ENCODE data around the gene RGS7.

The RGS7 gene

DNA sequence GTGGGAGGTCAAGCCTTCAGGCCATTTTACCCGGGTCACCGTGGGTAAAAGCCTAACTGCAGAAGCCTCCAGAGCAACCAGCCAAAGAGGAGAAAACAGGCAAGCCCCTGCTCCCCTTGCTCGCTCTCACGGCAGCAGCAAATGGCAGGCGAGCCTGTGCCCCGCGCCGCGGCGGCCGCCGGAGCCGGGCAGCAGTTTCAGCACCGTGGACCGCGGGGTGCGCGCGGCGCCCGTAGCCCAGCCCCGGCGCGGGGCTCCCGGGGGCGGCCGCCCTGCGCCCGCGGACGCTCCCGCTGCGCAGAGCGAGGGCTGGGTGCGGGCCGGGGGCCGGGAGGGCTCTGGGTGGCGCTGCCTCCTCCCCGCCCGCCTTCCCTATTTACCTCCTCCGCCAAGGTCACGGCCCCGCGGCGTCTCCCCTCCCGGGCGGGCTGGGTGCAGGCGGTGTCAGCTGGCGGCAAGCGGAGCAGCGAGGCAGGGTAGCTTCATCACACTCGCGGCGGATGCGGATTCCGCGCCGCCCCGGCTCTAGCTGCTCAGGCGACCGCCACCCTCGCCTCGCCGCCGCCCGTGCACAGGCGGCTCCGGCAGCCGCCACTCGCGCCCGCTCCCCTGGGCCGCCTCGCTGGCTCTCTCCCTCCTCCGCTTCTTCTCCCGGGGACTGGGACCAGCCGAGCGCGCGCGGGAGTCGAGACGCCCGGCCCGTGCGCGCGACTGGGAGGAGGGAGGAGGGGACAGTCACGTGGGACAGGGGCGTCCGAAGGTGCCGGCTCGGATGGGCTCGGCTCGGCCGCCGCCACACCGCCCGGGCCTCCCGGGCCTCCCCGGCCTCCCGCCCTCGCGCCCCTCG, at the start of gene RGS7:
Gene RGS7 (minus strand): TSS at position 687 of the 847 bp plus-strand sequence.
- no peak for DNase-seq (ENCODE audit: low read depth in 2 of 2)

DNA sequence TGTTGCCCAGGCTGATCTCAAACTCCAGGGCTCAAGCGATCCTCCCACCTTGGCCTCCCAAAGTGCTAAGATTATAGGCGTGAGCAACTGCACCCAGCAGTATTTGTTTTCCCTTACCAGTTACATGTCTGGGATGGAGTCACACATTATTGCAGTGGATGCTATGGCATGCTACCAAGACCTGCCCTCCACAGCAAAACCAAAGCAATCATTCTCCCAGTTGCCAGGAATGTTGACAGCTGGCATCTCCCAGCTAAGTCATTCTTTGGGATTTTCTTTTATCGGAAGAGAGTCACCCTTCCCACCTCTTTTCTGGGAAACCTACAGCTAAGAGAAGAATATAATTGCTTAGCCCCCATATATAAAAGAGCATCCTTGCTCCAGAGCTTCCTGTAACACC, 49.4 kb upstream of the RGS7 start:
- DNase-seq (ENCODE audit: low read depth in 2 of 2): no peak

DNA sequence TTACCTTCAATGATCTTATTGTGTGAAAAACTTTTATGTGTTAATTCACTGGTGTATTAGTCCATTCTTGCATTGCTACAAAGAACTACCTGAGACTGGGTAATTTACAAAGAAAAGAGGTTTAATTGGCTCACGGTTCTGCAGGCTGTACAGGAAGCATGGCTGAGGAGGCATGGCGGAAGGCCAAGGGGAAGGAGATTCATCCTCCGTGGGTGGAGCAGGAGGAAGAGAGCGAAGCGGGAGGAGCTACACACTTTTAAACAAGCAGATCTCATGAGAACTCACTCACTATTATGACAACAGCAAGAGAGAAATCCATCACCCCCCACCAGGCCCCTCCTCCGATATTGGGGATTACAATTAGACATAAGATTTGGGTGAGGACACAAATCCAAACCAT, 44.2 kb upstream of the RGS7 start:
- DNase-seq (ENCODE audit: low read depth in 2 of 2): no peak

DNA sequence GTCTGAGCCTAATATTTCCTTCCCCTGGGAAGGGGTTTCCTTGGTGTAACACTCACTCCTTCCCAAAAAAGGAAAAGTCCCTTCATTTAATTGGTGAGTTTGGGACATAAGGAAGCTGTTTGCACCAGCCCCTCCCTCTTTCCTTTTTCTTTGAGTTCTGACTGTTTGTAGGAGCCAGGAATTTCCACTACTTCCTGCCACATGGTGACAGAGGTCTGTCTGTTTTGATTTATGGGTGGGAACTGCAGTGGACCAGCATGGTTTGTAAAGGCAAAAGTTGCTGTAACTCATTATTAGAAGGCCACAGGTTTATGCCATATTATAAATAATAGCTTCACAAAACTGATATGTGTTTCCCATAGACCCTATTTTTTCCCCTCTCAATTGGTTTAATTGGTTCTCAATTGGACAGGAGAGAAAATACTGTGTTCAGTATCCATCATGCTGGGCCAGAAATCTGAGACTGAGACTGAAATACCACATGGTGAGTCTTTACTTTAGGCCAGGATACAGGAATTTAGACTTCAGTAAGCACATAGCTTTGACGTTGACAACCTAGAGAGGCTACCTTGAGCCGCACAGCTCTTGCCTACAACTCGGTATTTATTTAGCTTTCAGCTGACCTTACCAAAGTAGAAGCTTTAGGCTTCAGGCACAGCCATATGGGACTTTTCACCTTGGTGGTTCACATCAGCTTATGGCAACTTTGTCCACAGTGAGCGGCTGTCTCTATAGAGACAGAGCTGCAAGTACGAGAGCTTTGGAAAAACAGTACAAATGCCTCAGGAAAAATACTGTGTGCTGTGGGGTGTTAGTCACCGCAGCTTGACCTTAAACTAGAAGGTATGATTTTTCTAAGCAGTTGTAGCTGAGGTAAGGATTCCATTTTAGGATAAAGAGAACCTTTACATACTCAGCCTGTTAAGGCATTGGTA, 40.0 kb upstream of the RGS7 start:
- no peak for DNase-seq (ENCODE audit: low read depth in 2 of 2)

DNA sequence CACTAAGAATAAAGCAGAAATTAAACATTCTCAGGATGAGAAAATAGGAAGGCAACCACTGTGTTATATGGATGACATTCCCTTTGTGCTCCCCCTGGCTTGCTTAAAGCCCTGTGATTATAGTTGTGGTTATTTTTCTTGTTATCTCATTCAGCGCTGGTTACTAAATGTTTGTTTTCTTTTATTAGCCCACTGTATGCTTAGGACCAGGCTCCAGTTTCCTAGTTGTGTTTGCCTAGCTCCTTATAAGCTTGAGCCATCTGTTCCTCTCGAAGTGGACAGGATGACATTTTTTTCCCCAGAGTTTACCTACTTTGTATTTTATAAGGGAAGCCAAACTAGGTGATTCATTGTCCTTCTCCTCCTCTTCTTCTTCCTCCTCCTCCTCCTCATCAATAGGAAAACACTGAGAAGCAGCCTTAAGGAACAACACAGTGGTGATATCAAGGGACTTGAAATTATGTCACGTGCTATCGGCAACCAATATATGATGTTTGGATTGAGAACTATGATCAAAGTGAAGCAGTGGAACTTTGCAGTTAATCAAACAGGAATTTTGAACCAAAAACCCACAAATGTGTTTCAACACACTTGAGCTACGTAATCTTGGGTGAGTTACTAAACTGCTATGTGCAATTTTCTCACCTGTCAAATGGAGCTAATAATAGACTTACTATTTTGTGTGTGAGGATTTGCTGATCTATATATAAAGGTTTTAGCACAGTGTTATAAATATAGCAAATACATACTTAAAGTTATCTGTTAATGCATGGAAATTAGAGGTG, 35.1 kb upstream of the RGS7 start:
- no peak for DNase-seq (ENCODE audit: low read depth in 2 of 2)

DNA sequence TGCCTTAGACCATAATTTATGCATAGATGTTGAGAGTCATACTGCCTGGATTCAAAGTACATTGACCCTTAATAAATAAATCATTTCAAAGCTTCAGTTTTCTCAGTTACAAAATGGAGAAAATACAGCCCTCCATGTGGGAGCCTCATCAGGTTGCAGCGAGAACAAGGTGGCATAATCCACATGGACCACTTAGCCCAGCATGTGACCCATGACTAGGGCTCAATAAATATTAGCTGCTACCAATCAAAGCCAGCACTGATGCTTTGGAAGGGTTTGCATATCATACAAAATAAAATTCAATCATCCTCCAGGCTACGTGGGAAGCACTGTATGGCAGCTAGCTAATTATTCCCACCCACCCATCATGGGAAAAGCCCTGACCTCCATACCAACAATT, 33.5 kb upstream of the RGS7 start:
- DNase-seq (ENCODE audit: low read depth in 2 of 2): no peak

DNA sequence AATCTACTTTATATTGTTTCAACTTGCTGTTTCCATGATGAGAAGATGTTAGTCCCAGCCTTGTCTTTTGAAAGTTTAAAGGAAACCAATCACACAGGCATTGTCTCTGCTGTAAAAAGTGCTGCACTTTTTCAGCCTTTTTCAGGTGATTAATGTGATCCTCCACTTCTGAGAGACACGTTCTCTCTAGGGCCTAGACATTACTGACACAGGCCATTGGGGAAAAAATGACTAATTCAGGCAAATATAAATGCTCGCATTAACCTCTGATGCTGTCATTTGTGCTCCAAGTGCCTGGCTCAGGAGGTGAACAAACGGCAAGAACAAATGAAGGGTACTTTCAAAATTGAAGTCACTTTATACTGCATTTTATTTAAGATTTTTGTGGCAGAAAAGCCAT, 32.4 kb upstream of the RGS7 start:
- DNase-seq (ENCODE audit: low read depth in 2 of 2): no peak

DNA sequence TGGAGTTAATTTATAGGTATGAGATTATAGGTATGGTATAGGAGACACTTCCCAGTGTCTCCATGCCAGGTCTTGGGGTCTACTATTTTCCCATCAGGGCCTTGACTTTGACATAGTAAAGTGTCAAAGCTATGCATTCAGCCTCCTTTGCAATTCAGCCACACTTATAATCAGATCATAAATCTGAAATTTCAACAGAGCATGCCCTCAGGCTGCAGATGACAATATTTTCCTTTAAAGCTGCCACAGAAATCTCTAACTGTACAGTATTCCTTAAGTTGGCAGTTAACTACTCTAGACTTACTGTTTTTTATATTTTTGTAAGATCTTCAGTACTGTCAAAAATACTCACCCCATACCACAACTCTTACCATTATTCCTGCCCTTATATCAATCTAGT, 30.2 kb upstream of the RGS7 start:
- DNase-seq (ENCODE audit: low read depth in 2 of 2): no peak

DNA sequence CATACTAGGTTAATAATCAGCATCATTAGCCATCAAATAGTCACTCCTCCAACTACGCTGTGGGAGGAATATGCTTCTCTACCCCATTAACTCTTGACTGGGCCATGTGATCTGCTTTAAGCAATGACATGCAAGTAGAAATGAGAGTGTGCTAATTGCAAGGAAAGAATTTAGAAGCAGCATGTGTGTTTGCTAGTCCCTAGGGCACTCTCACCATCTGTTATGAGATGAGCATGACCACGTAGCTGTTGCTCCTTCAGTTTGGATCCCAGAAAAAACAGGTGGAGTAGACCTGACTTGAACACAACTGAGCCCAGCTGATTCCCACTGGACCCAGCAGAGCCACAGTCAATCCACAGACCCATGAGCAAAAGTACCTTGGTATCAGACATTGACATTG, 19.7 kb upstream of the RGS7 start:
- no peak for DNase-seq (ENCODE audit: low read depth in 2 of 2)

DNA sequence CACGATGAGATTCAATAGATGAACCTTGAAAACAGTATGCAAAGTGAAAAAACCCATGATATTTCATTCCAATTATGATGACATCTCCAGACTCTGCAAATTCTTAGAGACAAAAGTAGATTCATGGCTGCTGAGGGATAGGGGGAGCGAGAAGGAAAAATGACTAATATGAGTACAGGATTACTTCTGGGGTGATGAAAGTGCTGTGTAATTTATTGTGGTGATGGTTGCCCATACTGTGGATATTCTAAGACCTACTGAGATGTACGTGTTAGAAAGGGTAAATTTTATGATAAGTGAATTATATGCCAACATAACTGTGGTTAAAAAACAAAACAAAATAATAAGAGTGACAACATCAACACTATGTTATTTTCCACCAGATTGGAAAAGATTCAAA, 18.9 kb upstream of the RGS7 start:
- no peak for DNase-seq (ENCODE audit: low read depth in 2 of 2)

DNA sequence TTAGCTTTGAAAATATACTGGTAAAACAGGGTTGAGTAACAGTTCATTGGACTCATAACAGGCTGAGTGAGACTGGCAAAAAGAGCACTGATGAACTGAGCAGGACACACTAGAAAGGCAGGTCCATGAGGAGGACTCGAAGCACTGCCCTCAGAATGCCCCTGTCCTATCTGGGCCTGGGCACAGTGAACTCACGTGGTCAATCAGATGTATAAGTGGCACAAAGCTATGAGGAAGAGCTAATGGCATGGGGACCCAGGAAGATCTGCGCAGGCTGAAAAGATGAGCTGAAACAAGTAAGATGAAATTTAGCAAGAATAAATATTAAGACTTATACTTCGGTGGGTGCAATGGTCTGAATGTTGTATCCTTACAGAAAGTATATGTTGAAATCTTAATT, 9.2 kb upstream of the RGS7 start:
- DNase-seq (ENCODE audit: low read depth in 2 of 2): no peak

DNA sequence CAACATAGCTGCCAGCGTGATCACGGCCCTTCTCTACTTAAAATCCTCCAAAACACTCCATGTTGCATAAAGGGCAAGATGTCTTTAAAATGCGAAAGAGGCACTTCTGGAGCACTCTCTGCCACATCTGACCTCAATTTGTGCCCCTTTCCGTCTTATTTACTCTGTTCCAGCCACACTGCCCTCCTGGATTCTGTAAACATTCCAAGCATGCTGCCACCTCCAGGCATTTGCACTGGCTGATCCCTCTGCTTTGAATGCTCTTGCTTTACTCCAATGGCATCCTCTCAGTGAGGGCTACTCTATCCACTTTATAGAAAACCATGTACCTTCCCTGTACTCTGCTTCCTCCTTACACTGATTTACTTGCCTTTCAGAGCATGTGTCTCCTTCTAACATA, 5.3 kb upstream of the RGS7 start:
- no peak for DNase-seq (ENCODE audit: low read depth in 2 of 2)

DNA sequence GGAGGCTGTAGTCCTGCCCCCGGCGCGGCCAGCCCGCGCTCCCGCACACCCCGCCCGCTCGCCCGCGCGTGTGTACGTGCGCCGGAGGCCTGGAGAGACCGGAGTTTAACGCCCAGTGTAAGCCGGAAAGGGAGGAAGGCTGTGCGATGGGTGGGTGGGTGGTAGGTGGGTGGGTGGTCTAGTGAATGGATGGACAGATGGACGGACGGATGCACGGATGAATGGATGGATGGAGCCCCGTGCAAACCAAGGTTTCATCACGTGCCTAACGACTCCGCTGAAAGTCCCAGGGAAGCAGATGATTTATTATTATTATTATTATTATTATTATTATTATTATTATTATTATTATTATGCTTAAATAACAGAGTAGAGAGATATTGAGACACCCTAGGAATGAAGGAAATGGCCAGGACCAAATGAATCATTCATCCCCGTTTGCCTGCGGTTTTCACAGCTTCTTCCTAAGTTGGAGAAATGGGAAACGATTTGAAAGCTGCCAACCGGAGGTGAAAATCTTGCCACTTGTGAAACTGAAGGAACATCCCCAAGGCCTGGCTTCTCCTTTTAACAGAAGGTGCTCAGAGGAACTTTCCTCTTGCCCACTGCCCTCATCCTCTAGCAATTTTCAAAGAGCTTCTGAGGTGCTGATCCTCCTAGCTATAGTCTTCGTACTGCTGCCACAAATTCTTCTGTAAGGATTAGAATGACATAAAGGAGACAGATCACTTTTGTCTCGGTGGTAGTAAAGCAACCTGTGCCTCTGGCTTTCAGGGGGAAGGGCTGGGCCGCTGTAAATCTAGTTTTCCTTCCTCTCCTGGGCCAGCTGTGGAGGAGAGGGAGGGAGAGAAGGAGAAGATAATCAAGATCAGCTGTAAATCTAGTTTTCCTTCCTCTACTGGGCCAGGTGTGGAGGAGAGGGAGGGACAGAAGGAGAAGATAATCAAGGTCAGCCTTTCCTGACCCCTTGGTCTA, 648 bp upstream of the RGS7 start:
- no peak for DNase-seq (ENCODE audit: low read depth in 2 of 2)

DNA sequence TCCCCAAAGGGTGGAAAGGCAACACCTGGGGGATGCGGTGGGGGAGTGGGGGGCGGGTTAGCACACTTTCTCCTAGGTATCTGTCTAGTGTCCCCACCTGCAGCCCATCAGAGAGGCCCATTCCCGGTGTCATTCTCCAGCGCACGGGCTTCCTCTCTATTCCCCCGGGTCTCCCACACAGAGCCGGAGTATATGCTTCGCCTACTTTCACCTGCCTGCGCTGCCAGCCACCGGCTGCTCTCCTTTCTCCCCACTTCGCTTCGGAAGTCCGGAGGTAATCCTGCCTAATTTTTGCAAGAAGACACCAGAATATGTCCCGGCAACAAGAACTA, 852 bp downstream of the RGS7 start:
- no peak for DNase-seq (ENCODE audit: low read depth in 2 of 2)

DNA sequence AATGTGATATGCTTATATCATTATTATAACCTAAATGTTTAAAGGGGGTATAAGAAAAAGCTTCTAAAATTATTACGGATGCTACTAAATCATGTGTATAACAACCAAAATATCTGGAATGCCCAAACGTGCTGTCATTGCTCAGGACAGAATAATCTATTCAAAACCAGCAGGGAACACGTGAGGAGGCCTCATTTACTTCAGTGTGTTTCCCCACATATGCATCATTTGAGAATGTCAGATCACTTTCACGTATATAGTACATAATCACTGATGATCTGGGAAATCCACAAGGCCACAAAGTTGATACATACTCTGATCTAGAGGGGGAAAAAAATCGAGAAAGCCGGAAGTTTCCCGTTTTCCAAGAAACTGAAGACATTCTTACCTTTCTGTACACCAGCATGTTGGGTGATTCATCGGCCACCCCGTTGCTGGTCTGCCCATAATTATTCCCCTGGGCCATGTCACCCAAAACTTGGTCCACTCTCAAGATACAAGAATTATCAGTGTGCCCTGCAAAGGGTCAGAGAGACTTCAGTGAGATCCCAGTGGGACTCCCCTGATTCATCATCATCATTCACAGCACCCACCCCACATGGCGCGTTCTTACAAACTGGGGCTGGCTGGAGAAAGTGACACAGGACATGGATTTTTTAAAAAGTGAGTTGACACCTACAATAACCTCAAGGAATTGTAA, 1.5 kb downstream of the RGS7 start:
- no peak for DNase-seq (ENCODE audit: low read depth in 2 of 2)

DNA sequence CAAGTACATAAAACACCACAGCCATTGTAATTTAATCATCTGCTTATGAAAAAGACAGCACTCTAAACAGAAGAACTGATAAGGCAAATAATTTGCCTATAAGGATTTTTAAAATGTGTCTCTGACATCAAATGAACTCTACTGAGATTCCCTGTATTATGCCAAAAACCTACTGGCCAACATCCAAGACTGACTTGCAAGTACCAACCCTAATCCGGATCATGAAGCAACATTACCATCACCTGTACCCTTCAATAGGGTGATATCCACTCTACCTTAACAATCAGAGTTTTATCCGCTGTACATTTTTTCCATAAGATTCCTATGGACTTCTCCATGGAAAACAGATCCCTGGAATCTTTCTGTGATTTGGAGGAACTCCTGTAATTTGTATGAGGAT, 4.6 kb downstream of the RGS7 start:
- DNase-seq (ENCODE audit: low read depth in 2 of 2): no peak

DNA sequence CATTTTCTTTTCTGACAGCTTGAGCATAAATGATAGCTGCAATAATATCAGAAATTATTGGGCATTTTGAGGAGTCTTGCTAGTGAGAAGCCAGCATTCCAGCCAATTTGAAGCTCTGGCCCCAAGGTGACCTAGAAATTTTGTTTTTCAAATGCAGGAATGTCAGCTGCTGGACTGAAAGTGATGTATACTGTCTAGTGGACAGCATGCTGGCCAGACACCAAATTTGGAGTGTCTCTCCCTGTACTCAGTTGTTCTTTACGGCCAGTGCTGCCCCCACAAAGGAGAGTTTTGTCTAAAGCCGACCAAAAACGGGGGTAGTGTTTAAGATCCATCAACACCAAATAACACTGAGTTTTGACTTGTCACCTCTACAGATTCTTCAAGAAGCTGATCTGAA, 5.2 kb downstream of the RGS7 start:
- DNase-seq (ENCODE audit: low read depth in 2 of 2): no peak

DNA sequence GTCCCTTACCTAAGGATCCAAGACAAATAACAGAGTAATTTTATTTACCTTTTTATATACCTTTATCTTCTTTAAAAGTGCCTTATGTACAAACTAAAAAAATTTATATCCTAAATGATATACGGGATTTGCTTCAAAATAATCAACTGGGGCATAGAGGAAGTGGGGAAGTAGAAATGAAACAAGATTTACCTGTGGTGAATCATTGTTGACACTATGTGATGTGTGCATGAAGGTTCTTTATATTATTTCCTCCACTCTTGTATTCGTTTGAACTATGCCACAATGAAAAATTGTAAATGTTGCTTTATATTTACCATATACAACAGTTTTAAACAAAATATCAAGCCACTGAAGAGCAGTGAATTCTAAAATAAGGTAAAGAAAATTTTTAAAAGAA, 13.0 kb downstream of the RGS7 start:
- DNase-seq (ENCODE audit: low read depth in 2 of 2): no peak

DNA sequence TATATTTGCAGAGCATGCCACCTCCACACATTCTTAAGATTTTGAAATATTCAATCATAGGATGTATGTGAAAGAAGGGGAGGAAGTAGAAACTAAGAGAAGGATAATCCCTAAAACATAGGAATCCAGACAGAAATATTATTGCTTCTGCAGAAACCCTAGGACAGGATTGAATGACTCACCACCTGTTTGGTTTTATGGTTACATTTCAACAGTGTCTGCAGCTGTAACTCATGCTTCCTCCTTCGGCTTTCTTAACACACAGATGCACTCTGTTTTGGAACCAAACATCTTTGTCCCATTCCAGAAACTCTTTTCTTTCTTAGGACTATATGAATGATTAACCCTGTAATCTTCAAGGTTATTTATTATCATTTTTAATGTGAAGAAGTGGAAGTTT, 20.7 kb downstream of the RGS7 start:
- DNase-seq (ENCODE audit: low read depth in 2 of 2): no peak

DNA sequence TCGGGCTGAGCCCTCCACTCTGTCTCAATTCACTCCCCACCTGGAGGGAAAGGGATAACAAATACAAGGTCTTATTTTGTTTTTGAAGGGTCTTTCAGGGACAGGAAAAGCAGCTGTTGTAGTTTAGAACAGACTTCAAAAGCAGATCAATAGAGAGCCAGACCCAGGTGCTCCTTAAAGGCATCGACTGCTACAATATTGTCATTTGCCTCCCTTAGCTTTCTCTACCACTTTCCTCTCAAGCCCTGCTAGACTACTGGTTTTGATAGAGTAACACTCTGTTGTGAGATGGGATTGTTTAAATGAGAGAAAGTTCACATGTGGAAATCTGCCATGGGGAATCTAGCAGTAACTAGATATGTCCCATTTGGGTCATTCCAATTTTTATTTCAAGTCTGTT, 24.0 kb downstream of the RGS7 start:
- DNase-seq (ENCODE audit: low read depth in 2 of 2): no peak

DNA sequence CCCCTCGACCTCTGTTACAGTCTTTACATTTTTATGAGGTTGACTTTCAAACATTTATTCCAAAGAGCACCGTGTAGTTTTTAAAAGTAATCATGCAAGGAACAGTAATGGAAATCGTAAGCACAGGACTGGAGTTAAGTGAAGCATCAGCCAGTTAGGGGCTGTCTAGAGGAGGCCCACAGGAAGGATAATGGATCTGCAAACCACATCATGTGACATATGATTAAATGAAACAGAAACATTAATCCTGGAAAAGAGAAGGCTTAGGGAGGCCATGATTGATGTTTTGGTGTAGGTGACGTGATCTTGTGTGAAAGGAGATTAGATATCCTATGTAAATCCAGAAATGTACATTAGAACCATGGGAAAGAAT, 25.0 kb downstream of the RGS7 start:
- DNase-seq (ENCODE audit: low read depth in 2 of 2): no peak
